Effector memory CD4-positive, alpha-beta T cell (primary cell): Measurements from ENCODE around the gene NEAT1.
"Not testable (repeated sequence)": the region's sequence is repeated elsewhere in the genome, so short reads cannot be mapped to it uniquely, and the experiment has no call there.

Experiments used
- DNase-seq, 3 donors: peaks; one replicate each; pipeline ENCODE4 v3.0.0-alpha.2; 2020
- H3K27ac ChIP-seq: 2 replicates; pipeline ENCODE4 v1.7.0; 2013; ENCODE audit warnings: mild to moderate bottlenecking, low read length, moderate library complexity; ENCODE audit not compliant: insufficient read depth, poor library complexity, severe bottlenecking
- H3K27me3 ChIP-seq: replicated peaks from 2 replicates; pipeline ENCODE4 v1.7.0; 2013; ENCODE audit warnings: mild to moderate bottlenecking, low read length; ENCODE audit not compliant: insufficient read depth, control insufficient read depth, poor library complexity, severe bottlenecking
- H3K36me3 ChIP-seq: 2 replicates; pipeline ENCODE4 v1.7.0; 2013; ENCODE audit warnings: mild to moderate bottlenecking, low read length, moderate library complexity; ENCODE audit not compliant: control insufficient read depth, insufficient read depth
- H3K4me1 ChIP-seq: 2 replicates; pipeline ENCODE4 v1.7.0; 2013; ENCODE audit warnings: low read length, mild to moderate bottlenecking; ENCODE audit not compliant: control insufficient read depth, insufficient read depth, poor library complexity, severe bottlenecking
- H3K4me3 ChIP-seq: 2 replicates; pipeline ENCODE4 v1.7.0; 2013; ENCODE audit warnings: low read length, low read depth, mild to moderate bottlenecking; ENCODE audit not compliant: insufficient read depth, poor library complexity, severe bottlenecking
- H3K9me3 ChIP-seq: 2 replicates; pipeline ENCODE4 v1.7.0; 2013; ENCODE audit warnings: mild to moderate bottlenecking, low read length, moderate library complexity; ENCODE audit not compliant: control insufficient read depth

Gene NEAT1

GRCh38 chr11:65471447-65471891 is 48.9 kb downstream of the NEAT1 start:
- no peaks in the 10 kb centered on the region for H3K36me3 ChIP-seq
- peak overlapping the region; percentile 21 for H3K4me3 ChIP-seq
- DNase-seq, result no peak
- H3K27me3 ChIP-seq, result no peaks in the 10 kb centered on the region
- H3K27ac ChIP-seq, result peak overlapping the region; percentile 79
- H3K4me1 ChIP-seq, result peaks cover 17% of the 10 kb centered on the region
- no peaks in the 10 kb centered on the region for H3K9me3 ChIP-seq

- DNase-seq, H3K9me3 ChIP-seq, H3K36me3 ChIP-seq, H3K4me3 ChIP-seq, H3K27me3 ChIP-seq: not testable (repeated sequence)
- H3K4me1 ChIP-seq, result peaks cover 23% of the 10 kb centered on the region
- H3K27ac ChIP-seq, result peak overlapping the region; percentile 79
Measured at GRCh38 chr11:65472588-65473277, 50.1 kb downstream of the NEAT1 start.

GRCh38 chr11:65473278-65473860 is 50.8 kb downstream of the NEAT1 start:
- H3K27ac ChIP-seq, result no peak overlapping the region
- no peaks in the 10 kb centered on the region for H3K27me3 ChIP-seq
- peaks cover 23% of the 10 kb centered on the region for H3K4me1 ChIP-seq
- H3K4me3 ChIP-seq, result no peak overlapping the region
- H3K9me3 ChIP-seq, result no peaks in the 10 kb centered on the region
- no peak for DNase-seq
- no peaks in the 10 kb centered on the region for H3K36me3 ChIP-seq

DNA sequence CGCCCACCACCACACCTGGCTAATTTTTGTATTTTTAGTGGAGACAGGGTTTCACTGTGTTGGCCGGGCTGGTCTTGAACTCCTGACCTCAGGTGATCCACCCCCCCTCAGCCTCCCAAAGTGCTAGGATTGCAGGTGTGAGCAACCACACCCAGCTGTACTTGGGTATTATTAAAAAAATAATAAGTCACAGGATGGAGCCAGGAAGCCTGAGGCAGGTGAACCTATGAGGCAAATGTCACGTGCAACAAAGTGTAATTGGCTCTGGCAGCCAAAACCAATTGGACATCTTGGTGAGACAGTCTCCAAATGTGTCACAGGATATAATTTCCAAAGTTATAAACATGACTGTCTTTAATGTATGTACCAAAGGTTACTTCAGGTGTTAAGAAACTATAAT is 52.3 kb downstream of the NEAT1 start:
- H3K27ac ChIP-seq, result no peak overlapping the region

DNA sequence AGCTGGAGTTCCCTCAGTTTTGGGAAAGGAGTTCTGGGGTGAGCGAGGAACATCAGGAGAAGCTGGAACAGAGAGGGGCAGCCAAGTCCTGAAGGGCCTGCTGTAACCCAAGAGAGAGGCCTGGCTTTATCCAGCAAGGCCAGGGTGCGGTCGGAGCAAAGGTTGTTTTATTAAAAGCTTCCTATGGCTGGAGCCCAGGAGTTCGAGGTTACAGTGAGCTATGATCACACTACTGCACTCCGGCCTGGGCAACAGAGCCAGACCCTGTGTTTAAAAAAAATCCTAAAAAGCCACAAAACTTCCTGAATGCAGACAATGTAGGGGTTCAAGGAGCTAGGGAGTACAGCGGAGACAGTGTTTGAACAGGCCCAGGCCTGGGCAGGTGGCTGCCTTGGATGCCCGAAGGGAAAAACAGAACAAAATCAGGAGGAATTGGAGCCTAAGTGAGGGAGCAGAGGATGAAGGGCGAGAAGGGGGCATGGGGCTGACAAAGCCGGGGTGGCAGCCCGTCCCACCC is 54.1 kb downstream of the NEAT1 start:
- Histone ChIP-seq H3K27me3 (no peaks in the 10 kb centered on the region), H3K27ac (peak overlapping the region; percentile 96), H3K36me3 (no peaks in the 10 kb centered on the region), H3K4me1 (peaks cover 15% of the 10 kb centered on the region), H3K9me3 (no peaks in the 10 kb centered on the region), H3K4me3 (peak overlapping the region; percentile 81)
- DNase-seq, result no peak

More for the DNA sequence above, 52.3 kb downstream of the NEAT1 start:
- DNase-seq, result no peak
- H3K27me3 ChIP-seq, result no peaks in the 10 kb centered on the region
- H3K4me1 ChIP-seq, result peaks cover 20% of the 10 kb centered on the region
- H3K9me3 ChIP-seq, result no peaks in the 10 kb centered on the region
- no peak overlapping the region for H3K4me3 ChIP-seq
- no peaks in the 10 kb centered on the region for H3K36me3 ChIP-seq

- Histone ChIP-seq H3K27ac (peak overlapping the region; percentile 96), H3K27me3 (no peaks in the 10 kb centered on the region), H3K9me3 (no peaks in the 10 kb centered on the region), H3K4me1 (peaks cover 9% of the 10 kb centered on the region), H3K36me3 (no peaks in the 10 kb centered on the region), H3K4me3 (peak overlapping the region; percentile 81)
- peak; percentile 84 to 87 (median 85) for DNase-seq
Measured at GRCh38 chr11:65477149-65477965, 54.8 kb downstream of the NEAT1 start.

- no peak overlapping the region for H3K4me3 ChIP-seq
- DNase-seq, result no peak
- peak overlapping the region; percentile 42 for H3K27ac ChIP-seq
- no peaks in the 10 kb centered on the region for H3K9me3 ChIP-seq
- peaks cover 9% of the 10 kb centered on the region for H3K4me1 ChIP-seq
- H3K36me3 ChIP-seq, result no peaks in the 10 kb centered on the region
- no peaks in the 10 kb centered on the region for H3K27me3 ChIP-seq
Measured at GRCh38 chr11:65478388-65479183, 56.0 kb downstream of the NEAT1 start.

GRCh38 chr11:65479184-65480145 is 56.9 kb downstream of the NEAT1 start:
- H3K36me3 ChIP-seq, result no peaks in the 10 kb centered on the region
- no peak for DNase-seq
- H3K4me3 ChIP-seq, result no peak overlapping the region
- H3K4me1 ChIP-seq, result peaks cover 9% of the 10 kb centered on the region
- H3K27me3 ChIP-seq, result no peaks in the 10 kb centered on the region
- no peak overlapping the region for H3K27ac ChIP-seq
- no peaks in the 10 kb centered on the region for H3K9me3 ChIP-seq
